NCI-H510A treated with DMSO at 0.1 percent for 48 hours (cell line): ENCODE measurements around the gene RNF220.
"Not testable (repeated sequence)": the region's sequence is repeated elsewhere in the genome, so short reads cannot be mapped to it uniquely, and the experiment has no call there.

Experiments used
- DNase-seq: peaks from one replicate; lab custom pipeline; 2025; lab: John Stamatoyannopoulos, UW

The RNF220 gene

GRCh38 chr1:44549510-44549909 lies 144.5 kb downstream of the RNF220 start:
- no peak for DNase-seq

GRCh38 chr1:44553127-44553758 lies 148.2 kb downstream of the RNF220 start:
- DNase-seq: no peak

GRCh38 chr1:44553771-44554170 lies 148.7 kb downstream of the RNF220 start:
- no peak for DNase-seq

GRCh38 chr1:44554706-44555105 lies 149.7 kb downstream of the RNF220 start:
- DNase-seq: no peak

GRCh38 chr1:44557778-44558177 lies 152.7 kb downstream of the RNF220 start:
- no peak for DNase-seq

- DNase-seq: no peak
Measured at GRCh38 chr1:44558883-44559282, 153.8 kb downstream of the RNF220 start.

GRCh38 chr1:44559330-44559729 lies 154.3 kb downstream of the RNF220 start:
- no peak for DNase-seq

- DNase-seq: no peak
Measured at GRCh38 chr1:44559913-44560312, 154.9 kb downstream of the RNF220 start.

GRCh38 chr1:44560696-44561095 lies 155.6 kb downstream of the RNF220 start:
- DNase-seq: not testable (repeated sequence)

- no peak for DNase-seq
Measured at GRCh38 chr1:44565259-44565750, 160.2 kb downstream of the RNF220 start.

- DNase-seq: no peak
Measured at GRCh38 chr1:44565833-44566232, 160.8 kb downstream of the RNF220 start.

GRCh38 chr1:44566281-44567046 lies 161.4 kb downstream of the RNF220 start:
- DNase-seq: no peak

- no peak for DNase-seq
Measured at GRCh38 chr1:44568128-44568900, 163.3 kb downstream of the RNF220 start.

GRCh38 chr1:44569491-44569890 lies 164.4 kb downstream of the RNF220 start:
- DNase-seq: no peak

- no peak for DNase-seq
Measured at GRCh38 chr1:44571712-44572571, 166.9 kb downstream of the RNF220 start.

- DNase-seq: no peak
Measured at GRCh38 chr1:44572572-44572879, 167.5 kb downstream of the RNF220 start.

GRCh38 chr1:44575396-44575795 lies 170.3 kb downstream of the RNF220 start:
- DNase-seq: no peak

GRCh38 chr1:44576456-44577150 lies 171.5 kb downstream of the RNF220 start:
- no peak for DNase-seq

GRCh38 chr1:44581205-44581604 lies 176.2 kb downstream of the RNF220 start:
- DNase-seq: no peak

- no peak for DNase-seq
Measured at GRCh38 chr1:44584167-44584566, 179.1 kb downstream of the RNF220 start.

- DNase-seq: no peak
Measured at GRCh38 chr1:44585315-44585920, 180.4 kb downstream of the RNF220 start.
